IMR-90 (cell line): ENCODE measurements around the gene GATA3. TPM values are rescaled to one million over a fixed set of nuclear protein-coding genes. Genes with fewer than 3 reads are reported as not detected.
A peak's percentile ranks its signal among the peaks of the same experiment; 100 is the strongest.

Experiments
- ATAC-seq: fragments of 200-7000 bp; cut with Tn5 transposase; 2 replicates; pipeline ENCODE4 v1.9.1; 2020; ENCODE audit warnings: low read depth, mild to moderate bottlenecking, moderate library complexity
- BruUV-seq: library from RNA; stranded (reverse); fragments of 400-500 nt; replicated peaks from 2 replicates; lab custom pipeline; 2021; lab: Mats Ljungman, UMichigan
- CTCF ChIA-PET: fragments of 300-600 bp; formaldehyde crosslinking; extraction: SDS; loops from one replicate; lab custom pipeline; 2021; ENCODE audit warnings: antibody characterized with exemption; lab: Yijun Ruan, JAX
- POLR2A ChIA-PET: fragments of 300-600 bp; sonication (Branson Sonifier 250); formaldehyde crosslinking; loops from one replicate; lab custom pipeline; 2022; ENCODE audit warnings: antibody characterized with exemption; ENCODE audit not compliant: unreplicated experiment; lab: Charles Lee
- DNase-seq: peaks from one replicate; pipeline ENCODE4 v3.0.0; 2013
- H2AFZ ChIP-seq: replicated peaks from 2 replicates; pipeline ENCODE3; 2013; ENCODE audit warnings: low read length, mild to moderate bottlenecking; ENCODE audit not compliant: poor library complexity
- H2AK5ac ChIP-seq: 2 replicates; pipeline ENCODE4 v1.6.1; 2013; ENCODE audit warnings: low read depth, low read length, inconsistent platforms
- H2AK9ac ChIP-seq: replicated peaks from 2 replicates; pipeline ENCODE3; 2013; ENCODE audit warnings: mild to moderate bottlenecking, low read depth, low read length, moderate library complexity; ENCODE audit not compliant: poor library complexity
- H2BK120ac ChIP-seq: 2 replicates; pipeline ENCODE4 v1.6.1; 2013; ENCODE audit warnings: low read depth, low read length, inconsistent platforms
- H2BK15ac ChIP-seq: 3 replicates; pipeline ENCODE4 v1.6.1; 2013; ENCODE audit warnings: low read depth, low read length, inconsistent platforms
- H2BK20ac ChIP-seq: 2 replicates; pipeline ENCODE4 v1.6.1; 2013; ENCODE audit warnings: low read depth, mild to moderate bottlenecking, inconsistent platforms, low read length, moderate library complexity
- H2BK5ac ChIP-seq: 2 replicates; pipeline ENCODE4 v1.6.1; 2013; ENCODE audit warnings: mild to moderate bottlenecking, low read depth, low read length, inconsistent platforms; ENCODE audit not compliant: poor library complexity, severe bottlenecking
- H3K14ac ChIP-seq: replicated peaks from 2 replicates; pipeline ENCODE4 v1.6.1; 2013; ENCODE audit warnings: low read depth, low read length, inconsistent platforms
- H3K18ac ChIP-seq: 2 replicates; pipeline ENCODE4 v1.6.1; 2013; ENCODE audit warnings: low read depth, low read length, control low read depth
- H3K23ac ChIP-seq: 2 replicates; pipeline ENCODE4 v1.6.1; 2013; ENCODE audit warnings: low read depth, low read length, inconsistent platforms
- H3K27ac ChIP-seq: 2 replicates; pipeline ENCODE4 v1.5.1; 2013; ENCODE audit warnings: mild to moderate bottlenecking, control low read depth, low read length; ENCODE audit not compliant: insufficient read depth
- H3K27me3 ChIP-seq: 2 replicates; pipeline ENCODE4 v1.6.1; 2013; ENCODE audit warnings: low read length; ENCODE audit not compliant: control insufficient read depth, insufficient read depth
- H3K36me3 ChIP-seq: 2 replicates; pipeline ENCODE4 v1.6.1; 2013; ENCODE audit warnings: low read length, mixed read lengths; ENCODE audit not compliant: control insufficient read depth, insufficient read depth
- H3K4ac ChIP-seq: 2 replicates; pipeline ENCODE4 v1.6.1; 2013; ENCODE audit warnings: low read depth, low read length, inconsistent platforms
- H3K4me1 ChIP-seq: 2 replicates; pipeline ENCODE4 v1.6.1; 2013; ENCODE audit warnings: low read length, mixed read lengths; ENCODE audit not compliant: control insufficient read depth, insufficient read depth
- H3K4me2 ChIP-seq: 2 replicates; pipeline ENCODE4 v1.6.1; 2013; ENCODE audit warnings: low read depth, mild to moderate bottlenecking, control low read depth, low read length, moderate library complexity
- H3K4me3 ChIP-seq: 2 replicates; pipeline ENCODE4 v1.5.1; 2013; ENCODE audit warnings: low read depth, mild to moderate bottlenecking, control low read depth, low read length, moderate library complexity; ENCODE audit not compliant: insufficient read depth
- H3K56ac ChIP-seq: 2 replicates; pipeline ENCODE4 v1.6.1; 2013; ENCODE audit warnings: low read length, inconsistent platforms; ENCODE audit not compliant: insufficient read depth; ENCODE audit errors: extremely low read depth
- H3K79me1 ChIP-seq, 2 experiments: 2 replicates each; pipeline ENCODE4 v1.6.1; 2013; ENCODE audit warnings: low read length in 2 of 2, inconsistent platforms in 1 of 2, low read depth in 1 of 2
- H3K9ac ChIP-seq: 2 replicates; pipeline ENCODE4 v1.6.1; 2013; ENCODE audit warnings: low read depth, low read length, control low read depth
- H3K9me1 ChIP-seq: 2 replicates; pipeline ENCODE4 v1.6.1; 2013; ENCODE audit warnings: low read length, inconsistent platforms; ENCODE audit not compliant: insufficient read depth
- H3K9me3 ChIP-seq: 2 replicates; pipeline ENCODE4 v1.6.1; 2013; ENCODE audit warnings: low read length; ENCODE audit not compliant: control insufficient read depth, insufficient read depth
- H4K20me1 ChIP-seq: 2 replicates; pipeline ENCODE4 v1.6.1; 2013; ENCODE audit warnings: low read length, inconsistent platforms; ENCODE audit not compliant: insufficient read depth
- H4K5ac ChIP-seq: 2 replicates; pipeline ENCODE4 v1.6.1; 2013; ENCODE audit warnings: mild to moderate bottlenecking, low read depth, low read length, control low read depth
- H4K8ac ChIP-seq, 2 experiments: 2 replicates each; pipeline ENCODE4 v1.6.1; 2013; ENCODE audit warnings: low read depth in 2 of 2, low read length in 2 of 2, control low read depth in 1 of 2, inconsistent platforms in 1 of 2
- H4K91ac ChIP-seq: 2 replicates; pipeline ENCODE4 v1.6.1; 2013; ENCODE audit warnings: low read depth, low read length, inconsistent platforms; ENCODE audit not compliant: insufficient read depth
- ELK1 ChIP-seq: fragments of 150-350 bp; IDR thresholded peaks from 2 replicates; pipeline ENCODE4 v1.6.1; 2016; ENCODE audit warnings: low read depth, mild to moderate bottlenecking, low read length, moderate library complexity, borderline replicate concordance
- FOS ChIP-seq: fragments of 150-350 bp; IDR thresholded peaks from 2 replicates; pipeline ENCODE4 v1.6.1; 2016; ENCODE audit warnings: low read depth, low read length
- MAZ ChIP-seq: IDR thresholded peaks from 2 replicates; pipeline ENCODE4 v1.6.1; 2012; ENCODE audit warnings: low read depth, mild to moderate bottlenecking, low read length, improper control_type of control experiment, moderate library complexity, borderline replicate concordance
- NFE2L2 ChIP-seq: fragments of 150-350 bp; IDR thresholded peaks from 2 replicates; pipeline ENCODE4 v1.6.1; 2016; ENCODE audit warnings: low read depth, mild to moderate bottlenecking, low read length
- RCOR1 ChIP-seq: IDR thresholded peaks from 2 replicates; pipeline ENCODE4 v1.6.1; 2012; ENCODE audit warnings: mild to moderate bottlenecking, low read length, improper control_type of control experiment; ENCODE audit not compliant: insufficient replicate concordance
- whole genome bisulfite sequencing, 2 experiments: methylation state at CpG; one replicate each; pipeline versions ENCODE4 v1.1.5 to v1.1.7; 2013; ENCODE audit warnings: missing lambda C conversion rate in 2 of 2; ENCODE audit not compliant: insufficient read length in 1 of 2; ENCODE audit errors: extremely low coverage in 2 of 2; 5-methylcytosine and 5-hydroxymethylcytosine counted together
- dilution Hi-C: fragments of 300-500 bp; cut with HindIII; formaldehyde crosslinking; loops from one replicate; pipeline ENCODE4 v1.14.3; 2018; ENCODE audit warnings: low sequenced_read_pairs; ENCODE audit not compliant: unreplicated experiment
- in situ Hi-C: fragments of 300-500 bp; cut with MboI; formaldehyde crosslinking; loops from 3 replicates; pipeline ENCODE4 v1.14.3; 2019; ENCODE audit warnings: low sequenced_read_pairs, inconsistent platforms, mixed read lengths
- intact Hi-C: fragments of 100-400 bp; cut with micrococcal nuclease; formaldehyde crosslinking; loops from 2 replicates; pipeline ENCODE4 v1.10.0; 2022
- polyA plus RNA-seq, 3 experiments: library from polyadenylated mRNA; depleted of rRNA; stranded (reverse); fragments of >200 nt; gene quantifications; 2 replicates each; pipeline ENCODE4 v1.2.3, GENCODE V29; 2012; ENCODE audit warnings: low replicate concordance in 1 of 3
- total RNA-seq: library from RNA; depleted of rRNA; stranded (reverse); fragments of >200 nt; gene quantifications from 2 replicates; pipeline ENCODE4 v1.2.3, GENCODE V29; 2012

The GATA3 gene
- total and polyA plus RNA-seq, 2 of the 4 experiments (the other 2 are of a cell fraction) = 0.21 TPM; not detected in 1

GRCh38 chr10:8063128-8063908 is 8.8 kb downstream of the GATA3 start:
- H3K9me1 ChIP-seq = no peaks in the 10 kb centered on the region; the same call in 1 of the 2 replicates
- ATAC-seq (no peak), DNase-seq (no peak)
- H3K9ac ChIP-seq = no peak overlapping the region
- H4K20me1 ChIP-seq = no peaks in the 10 kb centered on the region
- H3K9me3 ChIP-seq = no peaks in the 10 kb centered on the region
- H3K14ac ChIP-seq = no peak overlapping the region
- H3K4me1 ChIP-seq = 0 out of 2 replicates have a peak, but pooled peaks cover 2% of the 10 kb centered on the region
- H3K23ac ChIP-seq = no peak overlapping the region; the same call in 1 of the 2 replicates
- ChIA-PET POLR2A (no interaction called here), CTCF (interaction anchor here (0.6 kb wide), 1 partner anchor 1521 kb away, joined by 5 read pairs; no protein-coding TSS in a partner anchor)
- H3K56ac ChIP-seq = no peak overlapping the region
- no peak overlapping the region for H2AK5ac ChIP-seq
- TF ChIP-seq ELK1 = no peak
- no peak for TF ChIP-seq FOS
- no peak for TF ChIP-seq MAZ
- TF ChIP-seq RCOR1 = no peak
- TF ChIP-seq NFE2L2 = no peak
- H2BK5ac ChIP-seq = no peak overlapping the region
- intact Hi-C loops = no loop called here
- H3K4me3 ChIP-seq = no peak overlapping the region
- no TSS peak for BruUV-seq
- no peaks in the 10 kb centered on the region for H3K79me1 ChIP-seq
- no peak overlapping the region for H2BK120ac ChIP-seq
- H2BK15ac ChIP-seq = no peak overlapping the region
- no peak overlapping the region for H3K27ac ChIP-seq
- dilution Hi-C loops = no loop called here
- in situ Hi-C loops = no loop called here
- no CpG with 5 or more reads among the region's 15 CpGs for WGBS, 2 experiments
- H4K8ac ChIP-seq = no peak overlapping the region
- H2BK20ac ChIP-seq = no peak overlapping the region
- peaks cover 49% of the 10 kb centered on the region for H3K27me3 ChIP-seq
- no peak overlapping the region for H2AK9ac ChIP-seq
- H3K18ac ChIP-seq = no peak overlapping the region
- no peak overlapping the region for H3K4ac ChIP-seq
- no peaks in the 10 kb centered on the region for H3K36me3 ChIP-seq
- no peak overlapping the region for H3K4me2 ChIP-seq
- H2AFZ ChIP-seq = peak overlapping the region; percentile 26
- H4K5ac ChIP-seq = no peak overlapping the region
- no peak overlapping the region for H4K91ac ChIP-seq
